ENCODE data around the gene PKNOX2. TPM values are rescaled to one million over a fixed set of nuclear protein-coding genes. Genes with fewer than 3 reads are reported as not detected.
A peak's percentile ranks its signal among the peaks of the same experiment; 100 is the strongest.

The PKNOX2 gene
- total and polyA plus RNA-seq, 10 of the 15 experiments (the other 5 are each of a cell fraction or from before 2014, with no cell fraction given) = not detected

GRCh38 chr11:125433454-125434121, 269.0 kb downstream of the PKNOX2 start (continued):
- TF ChIP-seq GABPA (IDR thresholded peaks at IDR 0.05; ENCODE audit: low read depth) (no peak), SMAD5 (IDR thresholded peaks at IDR 0.05; ENCODE audit: low read depth) (no peak), HDAC6 (IDR thresholded peaks at IDR 0.05; ENCODE audit: unreplicated experiment) (no peak), NR2F1 (conservative IDR thresholded peaks at IDR 0.05) (no peak), GATAD2B (conservative IDR thresholded peaks at IDR 0.05; ENCODE audit: low read depth) (no peak), ESRRA (IDR thresholded peaks at IDR 0.05; ENCODE audit: low read length) (no peak), ZBED1 (IDR thresholded peaks at IDR 0.05; ENCODE audit: borderline replicate concordance) (no peak), CREM (IDR thresholded peaks at IDR 0.05; ENCODE audit: low read depth) (no peak), EZH2 (IDR thresholded peaks at IDR 0.05; ENCODE audit: borderline replicate concordance, control insufficient read depth, low read depth, low read length) (no peak), E2F8 (IDR thresholded peaks at IDR 0.05; ENCODE audit: low read depth, partially characterized antibody) (no peak), BRCA1 (IDR thresholded peaks at IDR 0.05; ENCODE audit: low read depth, low read length) (no peak), NBN (IDR thresholded peaks at IDR 0.05) (no peak), RUNX3 (IDR thresholded peaks at IDR 0.05; ENCODE audit: low read length) (peak; percentile 56), NFYB (IDR thresholded peaks at IDR 0.05; ENCODE audit: insufficient read depth, low read depth, low read length) (no peak)

All from GM12878 (cell line).